ENCODE data around the gene LHFPL6.

GRCh38 chr13:39602614-39603366 lies at the start of gene LHFPL6:
- no peak for TF ChIP-seq CTCF (IDR thresholded peaks at IDR 0.05; ENCODE audit: low read length)
- no peak for TF ChIP-seq EZH2phosphoT487 (IDR thresholded peaks at IDR 0.05; ENCODE audit: low read length)

Data from MM.1S (cell line).